ENCODE measurements around the gene FZR1.

The FZR1 gene

DNA sequence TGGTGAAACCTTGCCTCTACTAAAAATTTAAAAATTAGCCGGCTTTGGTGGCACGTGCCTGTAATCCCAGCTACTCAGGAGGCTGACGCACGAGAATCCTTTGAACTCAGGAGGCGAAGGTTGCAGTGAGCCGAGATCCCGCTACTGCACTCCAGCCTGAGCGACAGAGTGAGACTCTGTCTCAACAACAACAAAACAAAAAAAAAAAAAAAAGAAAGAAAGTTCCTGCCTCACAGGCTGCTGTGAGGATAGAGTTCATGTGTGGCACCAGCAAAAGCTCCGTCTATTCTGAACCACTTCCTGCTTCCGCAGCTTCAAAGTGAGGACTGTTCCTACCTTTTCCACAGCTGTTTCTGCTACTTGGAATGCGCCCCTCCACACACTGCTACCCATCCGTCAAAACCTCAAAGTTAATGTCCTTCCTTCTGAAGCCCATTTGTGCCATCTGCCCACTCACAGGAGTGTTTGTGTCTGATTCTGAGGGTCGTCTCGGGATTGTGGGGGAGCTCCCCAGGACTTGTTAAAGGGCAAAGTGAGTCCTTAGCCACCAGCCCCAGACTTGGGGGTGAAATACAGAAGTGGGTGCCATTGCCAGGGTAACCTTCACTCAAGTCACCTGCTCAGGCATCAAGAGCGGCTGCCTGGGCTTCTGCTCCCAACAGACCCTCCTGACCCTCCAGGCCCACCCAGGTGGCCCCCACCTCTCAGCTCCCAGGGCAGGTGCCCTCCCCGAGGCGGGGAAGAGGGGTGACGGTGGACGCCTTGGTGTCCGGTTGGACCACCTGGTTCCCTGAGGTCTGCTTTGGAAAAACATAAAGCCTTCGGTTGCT, 48.4 kb downstream of the FZR1 start:
- Histone ChIP-seq H2BK120ac (ENCODE audit: low read depth, low read length) (peak overlapping the region; percentile 15), H3K36me3 (ENCODE audit: control insufficient read depth in 1 of 2, insufficient read depth in 2 of 2, low read depth in 1 of 2, low read length in 2 of 2) (peaks cover 0 to 26% of the 10 kb centered on the region in 2 experiments), H3K27me3 (ENCODE audit: control insufficient read depth in 1 of 2, insufficient read depth in 1 of 2, low read length in 2 of 2) (no peaks in the 10 kb centered on the region), H2BK5ac (ENCODE audit: low read depth, low read length, poor library complexity, severe bottlenecking) (no peak overlapping the region), H3K79me1 (replicated peaks; ENCODE audit: low read length, poor library complexity, severe bottlenecking) (peaks cover 4% of the 10 kb centered on the region), H4K8ac (ENCODE audit: low read length) (peak overlapping the region; percentile 50), H2BK15ac (ENCODE audit: low read depth, poor library complexity, severe bottlenecking) (peak overlapping the region; percentile 75), H3K4ac (ENCODE audit: low read depth in 1 of 2, low read length in 2 of 2) (no peak overlapping the region), H3K18ac (ENCODE audit: low read depth in 1 of 2, low read length in 2 of 2) (peak overlapping the region in 1 of 2 experiments; percentile 42), H4K91ac (ENCODE audit: low read length) (peak overlapping the region; percentile 80), H3K4me1 (ENCODE audit: control insufficient read depth, insufficient read depth, low read depth, low read length) (peaks cover 46% of the 10 kb centered on the region), H3K14ac (ENCODE audit: low read length in 2 of 2) (no peak overlapping the region), H2AK5ac (ENCODE audit: low read length, severe bottlenecking) (peak overlapping the region; percentile 94), H3K9me3 (ENCODE audit: control insufficient read depth, low read length) (no peaks in the 10 kb centered on the region), H3K4me2 (ENCODE audit: low read length, poor library complexity, severe bottlenecking) (peak overlapping the region; percentile 37), H2AFZ (ENCODE audit: low read depth, low read length) (no peak overlapping the region), H3K23ac (ENCODE audit: low read length in 2 of 2) (no peak overlapping the region), H2BK12ac (ENCODE audit: low read length in 2 of 2) (peak overlapping the region in 1 of 2 experiments; percentile 51), H3K4me3 (ENCODE audit: insufficient read depth in 1 of 2, low read depth in 1 of 2, low read length in 2 of 2) (no peak overlapping the region), H3K9ac (ENCODE audit: low read length) (peak overlapping the region; percentile 11), H3K27ac (ENCODE audit: low read length, poor library complexity, severe bottlenecking) (peak overlapping the region; percentile 80)
- DNase-seq: no peak
- 78% methylated on average over 17 of the region's 21 CpGs for WGBS

DNA sequence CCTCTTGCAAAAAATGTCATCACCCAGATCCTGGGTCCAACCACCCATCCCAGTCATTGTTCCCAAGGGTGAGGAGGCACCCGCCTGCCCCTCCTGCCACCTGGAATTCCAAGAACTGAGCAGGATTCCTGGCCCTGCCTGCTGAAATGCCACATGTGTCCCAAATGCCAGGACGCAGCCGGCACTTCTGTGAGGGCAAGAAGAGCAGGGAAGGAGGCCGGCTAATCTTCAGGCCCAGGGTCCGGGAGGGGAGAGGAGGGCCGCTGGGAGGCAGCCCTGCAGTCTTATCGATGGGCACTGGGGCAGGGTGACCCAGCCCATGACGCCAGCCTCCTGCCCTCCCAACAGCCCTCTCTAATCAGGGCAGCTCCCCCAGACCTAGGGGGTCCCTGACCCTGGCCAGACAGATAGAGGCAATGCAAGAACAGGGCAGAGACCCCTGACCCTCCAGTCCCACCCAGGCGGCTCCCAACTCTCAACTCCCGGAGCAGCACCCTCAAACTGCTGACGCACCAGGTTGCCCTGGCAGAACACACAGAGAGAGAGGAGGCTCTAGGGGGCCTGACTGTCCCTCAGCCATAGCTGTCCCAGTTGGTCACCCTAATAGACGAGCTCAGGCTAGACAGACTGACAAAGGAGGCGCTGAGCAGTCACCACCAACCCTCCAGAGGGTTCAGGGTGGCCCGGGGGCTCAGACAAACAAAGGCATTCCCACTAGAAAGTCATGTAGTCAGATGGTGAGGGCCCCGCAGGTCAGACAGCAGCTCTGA, 49.7 kb downstream of the FZR1 start:
- peak overlapping the region in 1 of 2 experiments; percentile 5 for H3K14ac ChIP-seq (ENCODE audit: low read length in 2 of 2)
- H2BK12ac ChIP-seq (ENCODE audit: low read length in 2 of 2): peak overlapping the region in 1 of 2 experiments; percentile 72
- H2AK5ac ChIP-seq (ENCODE audit: low read length, severe bottlenecking): peak overlapping the region; percentile 3
- H2BK120ac ChIP-seq (ENCODE audit: low read depth, low read length): no peak overlapping the region
- peaks cover 46% of the 10 kb centered on the region for H3K4me1 ChIP-seq (ENCODE audit: control insufficient read depth, insufficient read depth, low read depth, low read length)
- peak overlapping the region; percentile 23 for H4K91ac ChIP-seq (ENCODE audit: low read length)
- peak overlapping the region; percentile 89 for H3K9ac ChIP-seq (ENCODE audit: low read length)
- H3K23ac ChIP-seq (ENCODE audit: low read length in 2 of 2): peak overlapping the region in 1 of 2 experiments; percentile 36
- peak overlapping the region in 1 of 2 experiments; percentile 13 for H3K18ac ChIP-seq (ENCODE audit: low read depth in 1 of 2, low read length in 2 of 2)
- peak overlapping the region; percentile 98 for H3K4me2 ChIP-seq (ENCODE audit: low read length, poor library complexity, severe bottlenecking)
- peak overlapping the region; percentile 53 for H4K8ac ChIP-seq (ENCODE audit: low read length)
- 90% methylated on average over 15 of the region's 15 CpGs for WGBS
- H3K9me3 ChIP-seq (ENCODE audit: control insufficient read depth, low read length): no peaks in the 10 kb centered on the region
- peak overlapping the region in 1 of 2 experiments; percentile 52 for H3K4ac ChIP-seq (ENCODE audit: low read depth in 1 of 2, low read length in 2 of 2)
- no peak for DNase-seq
- no peaks in the 10 kb centered on the region for H3K27me3 ChIP-seq (ENCODE audit: control insufficient read depth in 1 of 2, insufficient read depth in 1 of 2, low read length in 2 of 2)
- peaks cover 0 to 16% of the 10 kb centered on the region in 2 experiments for H3K36me3 ChIP-seq (ENCODE audit: control insufficient read depth in 1 of 2, insufficient read depth in 2 of 2, low read depth in 1 of 2, low read length in 2 of 2)
- no peak overlapping the region for H3K27ac ChIP-seq (ENCODE audit: low read length, poor library complexity, severe bottlenecking)
- peak overlapping the region; percentile 93 to 100 for H3K4me3 ChIP-seq (ENCODE audit: insufficient read depth in 1 of 2, low read depth in 1 of 2, low read length in 2 of 2)
- peak overlapping the region; percentile 12 for H2BK15ac ChIP-seq (ENCODE audit: low read depth, poor library complexity, severe bottlenecking)
- H2BK5ac ChIP-seq (ENCODE audit: low read depth, low read length, poor library complexity, severe bottlenecking): no peak overlapping the region
- peaks cover 5% of the 10 kb centered on the region for H3K79me1 ChIP-seq (replicated peaks; ENCODE audit: low read length, poor library complexity, severe bottlenecking)
- no peak overlapping the region for H2AFZ ChIP-seq (ENCODE audit: low read depth, low read length)

DNA sequence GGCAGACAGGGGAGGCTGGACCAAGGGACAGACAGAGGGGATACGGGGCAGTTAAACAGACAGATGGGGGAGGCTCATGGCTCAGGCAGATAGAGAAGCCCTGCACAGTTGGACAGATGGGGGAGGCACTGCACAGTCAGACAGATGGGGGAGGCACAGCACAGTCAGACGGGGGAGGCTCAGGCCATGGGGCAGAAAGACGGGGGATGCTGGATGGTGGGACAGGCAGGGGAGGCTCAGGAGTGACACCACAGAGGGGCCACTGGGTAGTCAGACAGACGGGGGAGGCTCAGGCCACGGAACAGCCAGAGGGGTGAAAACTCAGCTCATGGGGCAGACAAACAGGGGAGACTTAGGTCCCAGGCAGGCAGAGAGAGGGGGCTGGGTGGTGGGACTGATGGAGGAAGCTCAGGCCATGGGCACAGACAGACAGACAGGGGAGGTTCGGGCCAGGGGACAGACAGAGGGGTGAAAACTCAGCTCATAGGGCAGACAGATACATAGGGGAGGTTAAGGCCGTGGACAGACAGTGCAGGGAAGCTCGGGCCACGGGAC, 50.4 kb downstream of the FZR1 start:
- Histone ChIP-seq H3K27ac (ENCODE audit: low read length, poor library complexity, severe bottlenecking) (peak overlapping the region; percentile 10), H2BK5ac (ENCODE audit: low read depth, low read length, poor library complexity, severe bottlenecking) (no peak overlapping the region), H2BK120ac (ENCODE audit: low read depth, low read length) (no peak overlapping the region), H2BK15ac (ENCODE audit: low read depth, poor library complexity, severe bottlenecking) (no peak overlapping the region), H2AK5ac (ENCODE audit: low read length, severe bottlenecking) (no peak overlapping the region), H3K4ac (ENCODE audit: low read depth in 1 of 2, low read length in 2 of 2) (peak overlapping the region; percentile 20 to 82), H2AFZ (ENCODE audit: low read depth, low read length) (no peak overlapping the region), H3K4me2 (ENCODE audit: low read length, poor library complexity, severe bottlenecking) (peak overlapping the region; percentile 98), H2BK12ac (ENCODE audit: low read length in 2 of 2) (peak overlapping the region; percentile 59 to 72), H3K14ac (ENCODE audit: low read length in 2 of 2) (peak overlapping the region in 1 of 2 experiments; percentile 68), H3K27me3 (ENCODE audit: control insufficient read depth in 1 of 2, insufficient read depth in 1 of 2, low read length in 2 of 2) (no peaks in the 10 kb centered on the region), H3K23ac (ENCODE audit: low read length in 2 of 2) (peak overlapping the region in 1 of 2 experiments; percentile 81), H3K4me1 (ENCODE audit: control insufficient read depth, insufficient read depth, low read depth, low read length) (peaks cover 46% of the 10 kb centered on the region), H4K91ac (ENCODE audit: low read length) (peak overlapping the region; percentile 80), H3K18ac (ENCODE audit: low read depth in 1 of 2, low read length in 2 of 2) (peak overlapping the region in 1 of 2 experiments; percentile 13), H3K36me3 (ENCODE audit: control insufficient read depth in 1 of 2, insufficient read depth in 2 of 2, low read depth in 1 of 2, low read length in 2 of 2) (peaks cover 0 to 10% of the 10 kb centered on the region in 2 experiments), H3K4me3 (ENCODE audit: insufficient read depth in 1 of 2, low read depth in 1 of 2, low read length in 2 of 2) (peak overlapping the region; percentile 93 to 100), H4K8ac (ENCODE audit: low read length) (peak overlapping the region; percentile 53), H3K79me1 (replicated peaks; ENCODE audit: low read length, poor library complexity, severe bottlenecking) (peaks cover 5% of the 10 kb centered on the region), H3K9ac (ENCODE audit: low read length) (peak overlapping the region; percentile 89), H3K9me3 (ENCODE audit: control insufficient read depth, low read length) (no peaks in the 10 kb centered on the region)
- no peak for DNase-seq
- 52% methylated on average over 9 of the region's 9 CpGs for WGBS
